HG03039 (cell line): Measurements from ENCODE around the gene RTN4.

Experiments used
- ATAC-seq: cut with Tn5 transposase; IDR thresholded peaks from one replicate; pipeline ENCODE4 v1.9.1; 2021; ENCODE audit warnings: mild to moderate bottlenecking, moderate library complexity; ENCODE audit not compliant: unreplicated experiment

Gene RTN4

GRCh38 chr2:54957321-54957999 is 92.8 kb downstream of the RTN4 start:
- no peak for ATAC-seq

- no peak for ATAC-seq
These were observed 94.1 kb downstream of the RTN4 start for GRCh38 chr2:54956111-54956627.

GRCh38 chr2:54955358-54956110 is 94.7 kb downstream of the RTN4 start:
- no peak for ATAC-seq

- no peak for ATAC-seq
These were observed 95.4 kb downstream of the RTN4 start for GRCh38 chr2:54954705-54955357.

GRCh38 chr2:54954158-54954557 is 96.1 kb downstream of the RTN4 start:
- ATAC-seq: no peak

- ATAC-seq: no peak
These were observed 97.2 kb downstream of the RTN4 start for GRCh38 chr2:54952978-54953456.

- ATAC-seq: no peak
These were observed 97.8 kb downstream of the RTN4 start for GRCh38 chr2:54952425-54952824.

GRCh38 chr2:54950811-54951210 is 99.4 kb downstream of the RTN4 start:
- ATAC-seq: no peak

GRCh38 chr2:54949431-54949830 is 100.8 kb downstream of the RTN4 start:
- no peak for ATAC-seq

- ATAC-seq: no peak
These were observed 102.1 kb downstream of the RTN4 start for GRCh38 chr2:54948120-54948519.

GRCh38 chr2:54947646-54948045 is 102.6 kb downstream of the RTN4 start:
- no peak for ATAC-seq

- ATAC-seq: no peak
These were observed 103.1 kb downstream of the RTN4 start for GRCh38 chr2:54947136-54947535.

- no peak for ATAC-seq
These were observed 103.9 kb downstream of the RTN4 start for GRCh38 chr2:54946220-54946805.

- ATAC-seq: no peak
These were observed 104.6 kb downstream of the RTN4 start for GRCh38 chr2:54945391-54946219.

- ATAC-seq: no peak
These were observed 105.4 kb downstream of the RTN4 start for GRCh38 chr2:54944724-54945326.

- no peak for ATAC-seq
These were observed 107.9 kb downstream of the RTN4 start for GRCh38 chr2:54942373-54942772.

GRCh38 chr2:54941248-54941984 is 108.8 kb downstream of the RTN4 start:
- no peak for ATAC-seq

- no peak for ATAC-seq
These were observed 109.5 kb downstream of the RTN4 start for GRCh38 chr2:54940723-54941122.

- ATAC-seq: no peak
These were observed 110.7 kb downstream of the RTN4 start for GRCh38 chr2:54939446-54940118.
